ENCODE data around the gene KREMEN1.

DNA sequence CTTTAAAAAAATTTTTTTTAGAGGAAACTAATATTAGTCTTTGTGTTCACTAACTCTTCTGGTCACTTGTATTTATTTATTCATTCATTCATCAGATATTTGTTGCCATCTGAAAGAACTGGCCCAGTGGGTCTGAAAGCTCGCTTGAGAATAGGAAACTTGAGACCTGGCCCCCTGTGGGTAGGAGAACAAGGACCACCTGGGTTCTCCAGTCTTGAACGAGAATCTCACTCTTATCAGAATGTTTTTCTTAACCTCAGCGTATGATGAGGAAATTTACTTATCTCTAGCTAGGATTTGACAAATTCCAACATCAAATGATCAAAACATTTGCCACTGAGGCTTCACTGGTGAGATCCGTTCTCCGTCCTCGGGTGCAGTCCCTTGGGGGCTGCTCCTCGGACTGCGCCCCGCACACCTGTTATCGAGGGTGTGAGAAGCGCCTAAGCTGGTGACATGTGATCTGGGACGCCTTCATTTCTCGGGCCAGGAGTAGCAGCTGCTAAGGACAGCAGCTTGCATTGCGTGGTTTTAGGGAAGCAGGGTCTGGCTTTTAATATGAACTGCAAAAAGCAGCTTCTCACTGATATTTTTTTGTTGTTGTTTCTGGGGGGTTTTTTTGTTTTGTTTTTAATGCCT lies 17.5 kb upstream of the KREMEN1 start:
- TF ChIP-seq CTCF (IDR thresholded peaks at IDR 0.05) (no peak), POLR2A (IDR thresholded peaks at IDR 0.05) (no peak), POLR2AphosphoS5 (IDR thresholded peaks at IDR 0.05) (no peak), EP300 (IDR thresholded peaks at IDR 0.05) (no peak)
